B cell (primary cell): Measurements from ENCODE around the gene ZNF440.

Experiments used
- EZH2 ChIP-seq: IDR thresholded peaks from 2 replicates; pipeline ENCODE4 v1.6.1; 2012; ENCODE audit warnings: borderline replicate concordance, low read depth, mild to moderate bottlenecking, moderate library complexity, low read length; ENCODE audit not compliant: insufficient read depth, poor library complexity, severe bottlenecking
- TF ChIP-seq, protein P1 (sequence below): fragments of 200-600 bp; IDR thresholded peaks from one replicate; pipeline ENCODE4 v1.8.0; 2022; ENCODE audit warnings: antibody characterized with exemption, mild to moderate bottlenecking

DNA sequence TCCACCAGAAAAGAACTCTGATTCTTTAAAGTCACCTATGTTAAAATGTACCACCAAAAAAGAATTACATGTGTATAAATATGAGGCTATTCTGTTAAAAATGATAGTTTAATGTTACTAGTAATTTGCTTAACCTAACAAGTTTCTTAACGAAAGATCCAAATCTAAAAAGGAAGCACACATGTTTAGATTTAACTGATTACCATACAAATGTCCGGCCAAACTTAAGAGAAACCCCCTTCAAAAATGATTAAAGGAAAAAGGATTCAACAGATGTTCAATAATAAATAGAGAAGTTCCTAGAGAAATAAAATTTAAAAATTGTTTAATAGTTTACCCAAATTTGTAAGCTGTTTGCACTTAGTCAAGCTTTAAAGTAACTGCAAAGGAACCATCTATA lies 68.5 kb downstream of the ZNF440 start:
- TF ChIP-seq, protein P1, sequence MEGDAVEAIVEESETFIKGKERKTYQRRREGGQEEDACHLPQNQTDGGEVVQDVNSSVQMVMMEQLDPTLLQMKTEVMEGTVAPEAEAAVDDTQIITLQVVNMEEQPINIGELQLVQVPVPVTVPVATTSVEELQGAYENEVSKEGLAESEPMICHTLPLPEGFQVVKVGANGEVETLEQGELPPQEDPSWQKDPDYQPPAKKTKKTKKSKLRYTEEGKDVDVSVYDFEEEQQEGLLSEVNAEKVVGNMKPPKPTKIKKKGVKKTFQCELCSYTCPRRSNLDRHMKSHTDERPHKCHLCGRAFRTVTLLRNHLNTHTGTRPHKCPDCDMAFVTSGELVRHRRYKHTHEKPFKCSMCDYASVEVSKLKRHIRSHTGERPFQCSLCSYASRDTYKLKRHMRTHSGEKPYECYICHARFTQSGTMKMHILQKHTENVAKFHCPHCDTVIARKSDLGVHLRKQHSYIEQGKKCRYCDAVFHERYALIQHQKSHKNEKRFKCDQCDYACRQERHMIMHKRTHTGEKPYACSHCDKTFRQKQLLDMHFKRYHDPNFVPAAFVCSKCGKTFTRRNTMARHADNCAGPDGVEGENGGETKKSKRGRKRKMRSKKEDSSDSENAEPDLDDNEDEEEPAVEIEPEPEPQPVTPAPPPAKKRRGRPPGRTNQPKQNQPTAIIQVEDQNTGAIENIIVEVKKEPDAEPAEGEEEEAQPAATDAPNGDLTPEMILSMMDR = no peak
- no peak for TF ChIP-seq EZH2
